ENCODE data around the gene SLAMF6.

DNA sequence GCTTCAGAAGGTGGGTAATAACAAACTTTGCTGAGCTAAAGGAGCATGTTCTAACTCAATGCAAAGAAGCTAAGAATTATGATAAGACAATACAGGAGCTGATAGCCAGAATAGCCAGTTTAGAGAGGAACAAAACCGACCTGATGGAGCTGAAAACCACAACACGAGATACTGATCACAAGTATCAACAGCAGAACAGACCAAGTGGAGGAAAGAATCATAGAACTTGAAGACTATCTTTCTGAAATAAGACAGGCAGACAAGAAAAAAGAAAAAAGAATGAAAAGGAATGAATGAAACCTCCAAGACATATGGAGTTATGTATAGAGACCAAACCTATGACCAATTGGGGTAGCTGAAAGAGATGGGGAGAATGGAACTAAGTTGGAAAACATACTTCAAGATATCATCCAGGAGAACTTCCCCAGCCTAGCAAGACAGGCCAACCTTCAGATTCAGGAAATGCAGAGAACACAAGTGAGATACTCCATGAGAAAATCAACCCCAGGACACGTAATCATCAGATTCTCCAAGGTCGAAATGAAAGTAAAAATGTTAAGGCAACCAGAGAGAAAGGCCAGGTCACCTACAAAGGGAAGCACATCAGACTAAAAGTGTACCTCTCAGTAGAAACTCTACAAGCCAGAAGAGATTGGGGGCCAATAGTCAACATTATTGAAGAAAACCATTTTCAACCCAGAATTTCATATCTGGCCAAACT is 35.8 kb upstream of the SLAMF6 start:
- TF ChIP-seq, protein P1, sequence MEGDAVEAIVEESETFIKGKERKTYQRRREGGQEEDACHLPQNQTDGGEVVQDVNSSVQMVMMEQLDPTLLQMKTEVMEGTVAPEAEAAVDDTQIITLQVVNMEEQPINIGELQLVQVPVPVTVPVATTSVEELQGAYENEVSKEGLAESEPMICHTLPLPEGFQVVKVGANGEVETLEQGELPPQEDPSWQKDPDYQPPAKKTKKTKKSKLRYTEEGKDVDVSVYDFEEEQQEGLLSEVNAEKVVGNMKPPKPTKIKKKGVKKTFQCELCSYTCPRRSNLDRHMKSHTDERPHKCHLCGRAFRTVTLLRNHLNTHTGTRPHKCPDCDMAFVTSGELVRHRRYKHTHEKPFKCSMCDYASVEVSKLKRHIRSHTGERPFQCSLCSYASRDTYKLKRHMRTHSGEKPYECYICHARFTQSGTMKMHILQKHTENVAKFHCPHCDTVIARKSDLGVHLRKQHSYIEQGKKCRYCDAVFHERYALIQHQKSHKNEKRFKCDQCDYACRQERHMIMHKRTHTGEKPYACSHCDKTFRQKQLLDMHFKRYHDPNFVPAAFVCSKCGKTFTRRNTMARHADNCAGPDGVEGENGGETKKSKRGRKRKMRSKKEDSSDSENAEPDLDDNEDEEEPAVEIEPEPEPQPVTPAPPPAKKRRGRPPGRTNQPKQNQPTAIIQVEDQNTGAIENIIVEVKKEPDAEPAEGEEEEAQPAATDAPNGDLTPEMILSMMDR (IDR thresholded peaks at IDR 0.05), result no peak
- TF ChIP-seq, protein P2, sequence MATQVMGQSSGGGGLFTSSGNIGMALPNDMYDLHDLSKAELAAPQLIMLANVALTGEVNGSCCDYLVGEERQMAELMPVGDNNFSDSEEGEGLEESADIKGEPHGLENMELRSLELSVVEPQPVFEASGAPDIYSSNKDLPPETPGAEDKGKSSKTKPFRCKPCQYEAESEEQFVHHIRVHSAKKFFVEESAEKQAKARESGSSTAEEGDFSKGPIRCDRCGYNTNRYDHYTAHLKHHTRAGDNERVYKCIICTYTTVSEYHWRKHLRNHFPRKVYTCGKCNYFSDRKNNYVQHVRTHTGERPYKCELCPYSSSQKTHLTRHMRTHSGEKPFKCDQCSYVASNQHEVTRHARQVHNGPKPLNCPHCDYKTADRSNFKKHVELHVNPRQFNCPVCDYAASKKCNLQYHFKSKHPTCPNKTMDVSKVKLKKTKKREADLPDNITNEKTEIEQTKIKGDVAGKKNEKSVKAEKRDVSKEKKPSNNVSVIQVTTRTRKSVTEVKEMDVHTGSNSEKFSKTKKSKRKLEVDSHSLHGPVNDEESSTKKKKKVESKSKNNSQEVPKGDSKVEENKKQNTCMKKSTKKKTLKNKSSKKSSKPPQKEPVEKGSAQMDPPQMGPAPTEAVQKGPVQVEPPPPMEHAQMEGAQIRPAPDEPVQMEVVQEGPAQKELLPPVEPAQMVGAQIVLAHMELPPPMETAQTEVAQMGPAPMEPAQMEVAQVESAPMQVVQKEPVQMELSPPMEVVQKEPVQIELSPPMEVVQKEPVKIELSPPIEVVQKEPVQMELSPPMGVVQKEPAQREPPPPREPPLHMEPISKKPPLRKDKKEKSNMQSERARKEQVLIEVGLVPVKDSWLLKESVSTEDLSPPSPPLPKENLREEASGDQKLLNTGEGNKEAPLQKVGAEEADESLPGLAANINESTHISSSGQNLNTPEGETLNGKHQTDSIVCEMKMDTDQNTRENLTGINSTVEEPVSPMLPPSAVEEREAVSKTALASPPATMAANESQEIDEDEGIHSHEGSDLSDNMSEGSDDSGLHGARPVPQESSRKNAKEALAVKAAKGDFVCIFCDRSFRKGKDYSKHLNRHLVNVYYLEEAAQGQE (IDR thresholded peaks at IDR 0.05; ENCODE audit: insufficient read depth in 1 of 2, low read depth in 2 of 2, low read length in 1 of 2), result no peak
- TF ChIP-seq SIN3A (IDR thresholded peaks at IDR 0.05; ENCODE audit: borderline replicate concordance, insufficient read depth, low read depth, low read length), result no peak
- no peak for TF ChIP-seq POLR2AphosphoS5 (IDR thresholded peaks at IDR 0.05; ENCODE audit: low read depth, low read length)

All from Panc1 (cell line).